ENCODE data around the gene NPIPB6.

The NPIPB6 gene

GRCh38 chr16:28321700-28322411, 41.5 kb downstream of the NPIPB6 start:
- Histone ChIP-seq H3K36me3 (ENCODE audit: control insufficient read depth in 1 of 2, insufficient read depth in 2 of 2, low read length in 2 of 2) (peaks cover 10 to 15% of the 10 kb centered on the region in 2 experiments), H2AK5ac (ENCODE audit: low read length) (no peak overlapping the region), H3K4me2 (ENCODE audit: low read length) (no peak overlapping the region), H3K4me1 (ENCODE audit: control insufficient read depth in 1 of 2, insufficient read depth in 2 of 2, low read length in 2 of 2) (peaks cover 0 to 6% of the 10 kb centered on the region in 2 experiments), H4K12ac (ENCODE audit: low read depth, low read length) (no peak overlapping the region), H3K27me3 (ENCODE audit: insufficient read depth, low read length) (no peaks in the 10 kb centered on the region), H3K23ac (ENCODE audit: low read length) (no peak overlapping the region), H3K9me3 (ENCODE audit: insufficient read depth, low read depth, low read length) (peaks cover 1% of the 10 kb centered on the region), H3K14ac (ENCODE audit: low read length) (no peak overlapping the region), H3K79me2 (ENCODE audit: control insufficient read depth, insufficient read depth, low read length, poor library complexity) (no peaks in the 10 kb centered on the region), H2BK120ac (ENCODE audit: insufficient read depth, low read length, poor library complexity) (no peak overlapping the region), H4K91ac (ENCODE audit: low read depth, low read length) (no peak overlapping the region), H3K4me3 (ENCODE audit: low read depth, low read length) (no peak overlapping the region), H3K27ac (ENCODE audit: low read depth, low read length) (no peak overlapping the region), H2AFZ (ENCODE audit: insufficient read depth, low read length, poor library complexity) (no peak overlapping the region), H3K79me1 (ENCODE audit: low read length) (peaks cover 2% of the 10 kb centered on the region), H2BK12ac (ENCODE audit: low read length) (no peak overlapping the region), H2BK5ac (ENCODE audit: low read depth, low read length, poor library complexity) (no peak overlapping the region), H3K9ac (ENCODE audit: low read length) (no peak overlapping the region), H3K4ac (ENCODE audit: low read depth, low read length) (no peak overlapping the region), H3K18ac (ENCODE audit: low read length) (no peak overlapping the region), H4K8ac (ENCODE audit: low read depth, low read length) (no peak overlapping the region)
- WGBS (ENCODE audit: extremely low coverage, insufficient coverage, insufficient read length), result no CpG with 5 or more reads among the region's 20 CpGs
- DNase-seq, result peak in 1 of 2 donors; percentile 56

GRCh38 chr16:28320741-28321140, 42.6 kb downstream of the NPIPB6 start:
- no peaks in the 10 kb centered on the region for H3K27me3 ChIP-seq (ENCODE audit: insufficient read depth, low read length)
- H4K12ac ChIP-seq (ENCODE audit: low read depth, low read length), result no peak overlapping the region
- no peak overlapping the region for H2BK12ac ChIP-seq (ENCODE audit: low read length)
- WGBS (ENCODE audit: extremely low coverage, insufficient coverage, insufficient read length), result no CpG with 5 or more reads among the region's 49 CpGs
- no peak overlapping the region for H3K14ac ChIP-seq (ENCODE audit: low read length)
- H3K4me1 ChIP-seq (ENCODE audit: control insufficient read depth in 1 of 2, insufficient read depth in 2 of 2, low read length in 2 of 2), result peaks cover 0 to 6% of the 10 kb centered on the region in 2 experiments
- H3K4me2 ChIP-seq (ENCODE audit: low read length), result no peak overlapping the region
- H3K9me3 ChIP-seq (ENCODE audit: insufficient read depth, low read depth, low read length), result peaks cover 1% of the 10 kb centered on the region
- H3K79me1 ChIP-seq (ENCODE audit: low read length), result peaks cover 2% of the 10 kb centered on the region
- no peak overlapping the region for H2AFZ ChIP-seq (ENCODE audit: insufficient read depth, low read length, poor library complexity)
- H3K27ac ChIP-seq (ENCODE audit: low read depth, low read length), result no peak overlapping the region
- H2BK5ac ChIP-seq (ENCODE audit: low read depth, low read length, poor library complexity), result no peak overlapping the region
- H2AK5ac ChIP-seq (ENCODE audit: low read length), result no peak overlapping the region
- H3K23ac ChIP-seq (ENCODE audit: low read length), result no peak overlapping the region
- DNase-seq, result no peak
- H3K4ac ChIP-seq (ENCODE audit: low read depth, low read length), result no peak overlapping the region
- no peak overlapping the region for H3K4me3 ChIP-seq (ENCODE audit: low read depth, low read length)
- no peak overlapping the region for H2BK120ac ChIP-seq (ENCODE audit: insufficient read depth, low read length, poor library complexity)
- no peak overlapping the region for H4K8ac ChIP-seq (ENCODE audit: low read depth, low read length)
- no peak overlapping the region for H4K91ac ChIP-seq (ENCODE audit: low read depth, low read length)
- peaks cover 10 to 15% of the 10 kb centered on the region in 2 experiments for H3K36me3 ChIP-seq (ENCODE audit: control insufficient read depth in 1 of 2, insufficient read depth in 2 of 2, low read length in 2 of 2)
- H3K18ac ChIP-seq (ENCODE audit: low read length), result no peak overlapping the region
- no peaks in the 10 kb centered on the region for H3K79me2 ChIP-seq (ENCODE audit: control insufficient read depth, insufficient read depth, low read length, poor library complexity)
- no peak overlapping the region for H3K9ac ChIP-seq (ENCODE audit: low read length)

- Histone ChIP-seq H3K79me2 (ENCODE audit: control insufficient read depth, insufficient read depth, low read length, poor library complexity) (no peaks in the 10 kb centered on the region), H3K4ac (ENCODE audit: low read depth, low read length) (no peak overlapping the region), H3K27me3 (ENCODE audit: insufficient read depth, low read length) (no peaks in the 10 kb centered on the region), H3K4me1 (ENCODE audit: control insufficient read depth in 1 of 2, insufficient read depth in 2 of 2, low read length in 2 of 2) (peaks cover 0 to 6% of the 10 kb centered on the region in 2 experiments), H2AK5ac (ENCODE audit: low read length) (no peak overlapping the region), H2BK120ac (ENCODE audit: insufficient read depth, low read length, poor library complexity) (no peak overlapping the region), H3K27ac (ENCODE audit: low read depth, low read length) (no peak overlapping the region), H4K8ac (ENCODE audit: low read depth, low read length) (no peak overlapping the region), H3K9me3 (ENCODE audit: insufficient read depth, low read depth, low read length) (peaks cover 1% of the 10 kb centered on the region), H3K18ac (ENCODE audit: low read length) (no peak overlapping the region), H3K4me2 (ENCODE audit: low read length) (no peak overlapping the region), H3K9ac (ENCODE audit: low read length) (no peak overlapping the region), H3K36me3 (ENCODE audit: control insufficient read depth in 1 of 2, insufficient read depth in 2 of 2, low read length in 2 of 2) (peaks cover 10 to 15% of the 10 kb centered on the region in 2 experiments), H3K14ac (ENCODE audit: low read length) (no peak overlapping the region), H3K4me3 (ENCODE audit: low read depth, low read length) (no peak overlapping the region), H2BK12ac (ENCODE audit: low read length) (no peak overlapping the region), H4K91ac (ENCODE audit: low read depth, low read length) (no peak overlapping the region), H3K23ac (ENCODE audit: low read length) (no peak overlapping the region), H3K79me1 (ENCODE audit: low read length) (peaks cover 2% of the 10 kb centered on the region), H2AFZ (ENCODE audit: insufficient read depth, low read length, poor library complexity) (no peak overlapping the region), H2BK5ac (ENCODE audit: low read depth, low read length, poor library complexity) (no peak overlapping the region), H4K12ac (ENCODE audit: low read depth, low read length) (no peak overlapping the region)
- no CpG with 5 or more reads among the region's 73 CpGs for WGBS (ENCODE audit: extremely low coverage, insufficient coverage, insufficient read length)
- DNase-seq, result peak in 1 of 2 donors; percentile 18
These were observed 43.2 kb downstream of the NPIPB6 start for GRCh38 chr16:28320023-28320561.

- H3K9me3 ChIP-seq (ENCODE audit: insufficient read depth, low read depth, low read length), result peaks cover 1% of the 10 kb centered on the region
- H3K9ac ChIP-seq (ENCODE audit: low read length), result no peak overlapping the region
These were observed 43.8 kb downstream of the NPIPB6 start for GRCh38 chr16:28319476-28320022.

More at GRCh38 chr16:28319476-28320022, 43.8 kb downstream of the NPIPB6 start:
- Histone ChIP-seq H2AK5ac (ENCODE audit: low read length) (no peak overlapping the region), H3K4me1 (ENCODE audit: control insufficient read depth in 1 of 2, insufficient read depth in 2 of 2, low read length in 2 of 2) (peaks cover 0 to 6% of the 10 kb centered on the region in 2 experiments), H3K18ac (ENCODE audit: low read length) (no peak overlapping the region), H3K23ac (ENCODE audit: low read length) (no peak overlapping the region), H3K79me2 (ENCODE audit: control insufficient read depth, insufficient read depth, low read length, poor library complexity) (no peaks in the 10 kb centered on the region), H2BK12ac (ENCODE audit: low read length) (no peak overlapping the region), H3K36me3 (ENCODE audit: control insufficient read depth in 1 of 2, insufficient read depth in 2 of 2, low read length in 2 of 2) (peaks cover 10 to 15% of the 10 kb centered on the region in 2 experiments), H2BK5ac (ENCODE audit: low read depth, low read length, poor library complexity) (no peak overlapping the region), H3K14ac (ENCODE audit: low read length) (no peak overlapping the region), H2BK120ac (ENCODE audit: insufficient read depth, low read length, poor library complexity) (no peak overlapping the region), H4K12ac (ENCODE audit: low read depth, low read length) (no peak overlapping the region), H3K4ac (ENCODE audit: low read depth, low read length) (no peak overlapping the region), H3K4me2 (ENCODE audit: low read length) (no peak overlapping the region), H2AFZ (ENCODE audit: insufficient read depth, low read length, poor library complexity) (no peak overlapping the region), H3K79me1 (ENCODE audit: low read length) (peaks cover 2% of the 10 kb centered on the region), H3K27me3 (ENCODE audit: insufficient read depth, low read length) (no peaks in the 10 kb centered on the region), H3K27ac (ENCODE audit: low read depth, low read length) (no peak overlapping the region), H4K91ac (ENCODE audit: low read depth, low read length) (no peak overlapping the region), H4K8ac (ENCODE audit: low read depth, low read length) (no peak overlapping the region), H3K4me3 (ENCODE audit: low read depth, low read length) (no peak overlapping the region)
- DNase-seq, result no peak
- WGBS (ENCODE audit: extremely low coverage, insufficient coverage, insufficient read length), result no CpG with 5 or more reads among the region's 26 CpGs
